CD14-positive monocyte (primary cell): ENCODE results near the gene LTB4R. TPM values are rescaled to one million over a fixed set of nuclear protein-coding genes. Genes with fewer than 3 reads are reported as not detected.

ENCODE experiments used
- DNase-seq, 3 donors: peaks; one replicate each; pipeline ENCODE4 v3.0.0-alpha.2; 2011 to 2022
- H2AFZ ChIP-seq: 2 replicates; pipeline ENCODE4 v1.6.0; 2012; ENCODE audit warnings: mild to moderate bottlenecking, low read depth, low read length, inconsistent platforms; ENCODE audit not compliant: insufficient read depth, poor library complexity, severe bottlenecking
- H3K27ac ChIP-seq, 2 donors: 1 replicate in 1 of 2; 2 replicates in 1 of 2; pipeline ENCODE4 v1.5.1; 2012 to 2013; ENCODE audit warnings: low read length in 2 of 2, control low read depth in 1 of 2, inconsistent platforms in 1 of 2, low read depth in 1 of 2, mild to moderate bottlenecking in 1 of 2
- H3K27me3 ChIP-seq, 2 donors: one replicate each; pipeline versions ENCODE4 v1.6.0 to v1.6.1; 2011 to 2013; ENCODE audit warnings: low read length in 2 of 2; ENCODE audit not compliant: control insufficient read depth in 2 of 2, insufficient read depth in 2 of 2
- H3K36me3 ChIP-seq, 2 donors: replicated peaks in 1 of 2; 1 replicate in 1 of 2; 2 replicates in 1 of 2; pipeline versions ENCODE4 v1.5.1 to v1.6.1; 2012 to 2013; ENCODE audit warnings: low read length in 2 of 2, control low read depth in 1 of 2, inconsistent platforms in 1 of 2, mild to moderate bottlenecking in 1 of 2; ENCODE audit not compliant: insufficient read depth in 2 of 2, control insufficient read depth in 1 of 2
- H3K4me1 ChIP-seq, 2 donors: 1 replicate in 1 of 2; 2 replicates in 1 of 2; pipeline versions ENCODE4 v1.5.1 to v1.6.1; 2012 to 2013; ENCODE audit warnings: low read length in 2 of 2, control low read depth in 1 of 2, inconsistent platforms in 1 of 2, mild to moderate bottlenecking in 1 of 2, moderate library complexity in 1 of 2; ENCODE audit not compliant: insufficient read depth in 2 of 2, control insufficient read depth in 1 of 2
- H3K4me2 ChIP-seq: replicated peaks from 2 replicates; pipeline ENCODE3; 2012; ENCODE audit warnings: low read length, moderate library complexity, mild to moderate bottlenecking; ENCODE audit not compliant: poor library complexity, severe bottlenecking; ENCODE audit errors: extremely low read depth
- H3K4me3 ChIP-seq, 3 experiments: fragments of 200-600 bp in 1 of 3; sonication (generic) in 1 of 3; replicated peaks in 1 of 3; 1 replicate in 2 of 3; 2 replicates in 1 of 3; pipeline ENCODE4 v1.5.1; 2011 to 2013; ENCODE audit warnings: low read length in 3 of 3, mild to moderate bottlenecking in 3 of 3, control low read depth in 2 of 3, low read depth in 2 of 3, inconsistent platforms in 1 of 3, moderate library complexity in 1 of 3
- H3K79me2 ChIP-seq: 2 replicates; pipeline ENCODE4 v1.6.0; 2012; ENCODE audit warnings: mild to moderate bottlenecking, control low read depth, inconsistent platforms, low read length, moderate library complexity; ENCODE audit not compliant: insufficient read depth
- H3K9ac ChIP-seq: 2 replicates; pipeline ENCODE4 v1.6.0; 2017; ENCODE audit warnings: low read length, mild to moderate bottlenecking; ENCODE audit not compliant: insufficient read depth, poor library complexity, severe bottlenecking
- H3K9me3 ChIP-seq, 2 donors: replicated peaks in 1 of 2; 1 replicate in 1 of 2; 2 replicates in 1 of 2; pipeline versions ENCODE4 v1.5.1 to v1.6.1; 2012 to 2013; ENCODE audit warnings: low read length in 2 of 2, control low read depth in 1 of 2; ENCODE audit not compliant: control insufficient read depth in 1 of 2, insufficient read depth in 1 of 2
- H4K20me1 ChIP-seq: 2 replicates; pipeline ENCODE4 v1.6.0; 2012; ENCODE audit warnings: mild to moderate bottlenecking, low read length, control low read depth, moderate library complexity; ENCODE audit not compliant: insufficient read depth
- H3K27ac Mint-ChIP-seq, 7 donors: one replicate each; pipeline ENCODE4 v1.8.0; 2020; ENCODE audit warnings: mild to moderate bottlenecking in 7 of 7, mixed read lengths in 7 of 7, moderate library complexity in 6 of 7, inconsistent platforms in 2 of 7
- H3K27me3 Mint-ChIP-seq, 3 donors: one replicate each; pipeline ENCODE4 v1.8.0; 2021 to 2022; ENCODE audit warnings: low read depth in 3 of 3, mild to moderate bottlenecking in 3 of 3, mixed read lengths in 3 of 3, moderate library complexity in 3 of 3, inconsistent platforms in 1 of 3
- H3K36me3 Mint-ChIP-seq, 2 donors: one replicate each; pipeline ENCODE4 v1.8.0; 2020; ENCODE audit warnings: mixed read lengths in 2 of 2, inconsistent platforms in 1 of 2, mild to moderate bottlenecking in 1 of 2
- H3K4me1 Mint-ChIP-seq: one replicate; pipeline ENCODE4 v1.8.0; 2020; ENCODE audit warnings: mild to moderate bottlenecking, mixed read lengths
- H3K4me3 Mint-ChIP-seq, 2 donors: one replicate each; pipeline ENCODE4 v1.8.0; 2020; ENCODE audit warnings: mild to moderate bottlenecking in 2 of 2, mixed read lengths in 2 of 2, moderate library complexity in 1 of 2
- H3K9me3 Mint-ChIP-seq, 7 donors: one replicate each; pipeline ENCODE4 v1.8.0; 2020 to 2022; ENCODE audit warnings: mixed read lengths in 7 of 7, mild to moderate bottlenecking in 6 of 7, moderate library complexity in 6 of 7, inconsistent platforms in 2 of 7
- WGBS: methylation state at CpG from one replicate; pipeline ENCODE4 v1.1.5; 2013; ENCODE audit warnings: missing lambda C conversion rate; ENCODE audit not compliant: insufficient coverage; 5-methylcytosine and 5-hydroxymethylcytosine counted together
- intact Hi-C, 2 donors: fragments of 100-400 bp; cut with micrococcal nuclease; formaldehyde crosslinking; loops; one replicate each; pipeline versions ENCODE4 v1.15.0 to v1.15.1; 2023
- polyA plus RNA-seq, 3 donors: library from polyadenylated mRNA; depleted of rRNA in 1 of 3; unstranded in 2 of 3; stranded (reverse) in 1 of 3; fragments of 300-500 nt in 2 of 3; fragments of >200 nt in 1 of 3; fragmentation: Illumina TruSeq in 2 of 3; gene quantifications; 1 replicate in 2 of 3; 2 replicates in 1 of 3; pipeline ENCODE4 v1.2.3, GENCODE V29; 2012 to 2021
- TF ChIP-seq, protein P1 (sequence below): fragments of 200-600 bp; IDR thresholded peaks from one replicate; pipeline ENCODE4 v1.8.0; 2022; ENCODE audit warnings: antibody characterized with exemption, mild to moderate bottlenecking

LTB4R gene
- polyA plus RNA-seq, 3 donors, result 51.5 to 98.5 (median 87.3) TPM

DNA sequence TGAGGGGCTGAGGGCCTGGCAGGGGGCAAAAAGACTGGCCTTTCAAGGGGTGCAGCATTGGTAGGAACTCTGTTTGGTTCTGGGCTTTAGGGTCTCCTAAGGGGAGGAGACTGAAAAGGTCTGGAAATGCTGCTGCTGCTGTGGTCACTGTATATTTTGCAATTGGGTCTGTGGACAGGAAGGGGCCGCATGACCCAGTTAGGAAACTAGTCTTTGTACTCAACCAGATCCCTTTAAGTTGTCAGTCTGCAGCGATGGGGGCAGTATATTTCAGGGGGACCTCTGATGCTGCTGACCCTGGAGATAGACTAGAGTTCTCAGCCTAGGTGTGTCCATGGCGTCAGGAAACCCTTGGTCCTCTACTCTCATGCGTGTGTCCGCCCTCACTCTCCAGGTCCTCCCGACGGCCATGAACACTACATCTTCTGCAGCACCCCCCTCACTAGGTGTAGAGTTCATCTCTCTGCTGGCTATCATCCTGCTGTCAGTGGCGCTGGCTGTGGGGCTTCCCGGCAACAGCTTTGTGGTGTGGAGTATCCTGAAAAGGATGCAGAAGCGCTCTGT, 4.0 kb downstream of the LTB4R start:
- Histone ChIP-seq H3K4me1 (peaks cover 81 to 92% of the 10 kb centered on the region in 2 donors), H4K20me1 (peaks cover 21% of the 10 kb centered on the region), H3K9ac (peak overlapping the region; percentile 39), H3K36me3 (no peaks in the 10 kb centered on the region), H3K79me2 (peaks cover 48% of the 10 kb centered on the region), H3K4me2 (peak overlapping the region; percentile 93), H3K27ac (peak overlapping the region; percentile 85 to 89), H3K4me3 (peak overlapping the region; percentile 24 to 84 (median 30)), H3K9me3 (no peaks in the 10 kb centered on the region), H3K27me3 (no peaks in the 10 kb centered on the region), H2AFZ (no peak overlapping the region)
- WGBS, result 87% methylated on average over 4 of the region's 10 CpGs
- peaks cover 0 to 2% (median 0%) of the 10 kb centered on the region in 7 donors for H3K9me3 Mint-ChIP-seq
- intact Hi-C loops, result no loop called here
- TF ChIP-seq, protein P1, sequence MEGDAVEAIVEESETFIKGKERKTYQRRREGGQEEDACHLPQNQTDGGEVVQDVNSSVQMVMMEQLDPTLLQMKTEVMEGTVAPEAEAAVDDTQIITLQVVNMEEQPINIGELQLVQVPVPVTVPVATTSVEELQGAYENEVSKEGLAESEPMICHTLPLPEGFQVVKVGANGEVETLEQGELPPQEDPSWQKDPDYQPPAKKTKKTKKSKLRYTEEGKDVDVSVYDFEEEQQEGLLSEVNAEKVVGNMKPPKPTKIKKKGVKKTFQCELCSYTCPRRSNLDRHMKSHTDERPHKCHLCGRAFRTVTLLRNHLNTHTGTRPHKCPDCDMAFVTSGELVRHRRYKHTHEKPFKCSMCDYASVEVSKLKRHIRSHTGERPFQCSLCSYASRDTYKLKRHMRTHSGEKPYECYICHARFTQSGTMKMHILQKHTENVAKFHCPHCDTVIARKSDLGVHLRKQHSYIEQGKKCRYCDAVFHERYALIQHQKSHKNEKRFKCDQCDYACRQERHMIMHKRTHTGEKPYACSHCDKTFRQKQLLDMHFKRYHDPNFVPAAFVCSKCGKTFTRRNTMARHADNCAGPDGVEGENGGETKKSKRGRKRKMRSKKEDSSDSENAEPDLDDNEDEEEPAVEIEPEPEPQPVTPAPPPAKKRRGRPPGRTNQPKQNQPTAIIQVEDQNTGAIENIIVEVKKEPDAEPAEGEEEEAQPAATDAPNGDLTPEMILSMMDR, result no peak
- H3K27me3 Mint-ChIP-seq, result peaks cover 1 to 4% (median 3%) of the 10 kb centered on the region in 3 donors
- H3K4me1 Mint-ChIP-seq, result peaks cover 84% of the 10 kb centered on the region
- DNase-seq, result peak in 1 of 3 donors; percentile 35
- peaks cover 26 to 30% of the 10 kb centered on the region in 2 donors for H3K36me3 Mint-ChIP-seq
- H3K27ac Mint-ChIP-seq, result peak overlapping the region; percentile 95 to 99 (median 98)
- peak overlapping the region; percentile 81 to 95 for H3K4me3 Mint-ChIP-seq

DNA sequence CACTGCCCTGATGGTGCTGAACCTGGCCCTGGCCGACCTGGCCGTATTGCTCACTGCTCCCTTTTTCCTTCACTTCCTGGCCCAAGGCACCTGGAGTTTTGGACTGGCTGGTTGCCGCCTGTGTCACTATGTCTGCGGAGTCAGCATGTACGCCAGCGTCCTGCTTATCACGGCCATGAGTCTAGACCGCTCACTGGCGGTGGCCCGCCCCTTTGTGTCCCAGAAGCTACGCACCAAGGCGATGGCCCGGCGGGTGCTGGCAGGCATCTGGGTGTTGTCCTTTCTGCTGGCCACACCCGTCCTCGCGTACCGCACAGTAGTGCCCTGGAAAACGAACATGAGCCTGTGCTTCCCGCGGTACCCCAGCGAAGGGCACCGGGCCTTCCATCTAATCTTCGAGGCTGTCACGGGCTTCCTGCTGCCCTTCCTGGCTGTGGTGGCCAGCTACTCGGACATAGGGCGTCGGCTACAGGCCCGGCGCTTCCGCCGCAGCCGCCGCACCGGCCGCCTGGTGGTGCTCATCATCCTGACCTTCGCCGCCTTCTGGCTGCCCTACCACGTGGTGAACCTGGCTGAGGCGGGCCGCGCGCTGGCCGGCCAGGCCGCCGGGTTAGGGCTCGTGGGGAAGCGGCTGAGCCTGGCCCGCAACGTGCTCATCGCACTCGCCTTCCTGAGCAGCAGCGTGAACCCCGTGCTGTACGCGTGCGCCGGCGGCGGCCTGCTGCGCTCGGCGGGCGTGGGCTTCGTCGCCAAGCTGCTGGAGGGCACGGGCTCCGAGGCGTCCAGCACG, 4.7 kb downstream of the LTB4R start:
- Mint-ChIP-seq H3K27me3 (peaks cover 1 to 6% (median 3%) of the 10 kb centered on the region in 3 donors), H3K9me3 (peaks cover 0 to 4% (median 0%) of the 10 kb centered on the region in 7 donors), H3K4me1 (peaks cover 82% of the 10 kb centered on the region), H3K36me3 (peaks cover 26 to 30% of the 10 kb centered on the region in 2 donors), H3K27ac (peak overlapping the region in 6 of 7 donors; percentile 35 to 99 (median 96)), H3K4me3 (peak overlapping the region; percentile 81 to 95)
- Histone ChIP-seq H3K27ac (peak overlapping the region; percentile 85 to 89), H3K4me3 (peak overlapping the region in 2 of 3 experiments; percentile 30 to 84), H3K79me2 (peaks cover 41% of the 10 kb centered on the region), H3K9ac (no peak overlapping the region), H3K4me1 (peaks cover 78 to 85% of the 10 kb centered on the region in 2 donors), H3K36me3 (no peaks in the 10 kb centered on the region), H2AFZ (no peak overlapping the region), H3K27me3 (no peaks in the 10 kb centered on the region), H3K9me3 (no peaks in the 10 kb centered on the region), H3K4me2 (peak overlapping the region; percentile 93), H4K20me1 (peaks cover 18% of the 10 kb centered on the region)
- TF ChIP-seq, protein P1, result no peak
- WGBS, result 92% methylated on average over 62 of the region's 70 CpGs
- intact Hi-C loops, result no loop called here
- DNase-seq, result no peak
